GM19351 (cell line): ENCODE data around the gene EML5.
"Not testable (repeated sequence)": the region's sequence is repeated elsewhere in the genome, so short reads cannot be mapped to it uniquely, and the experiment has no call there.

ENCODE experiments used
- ATAC-seq: cut with Tn5 transposase; IDR thresholded peaks from one replicate; pipeline ENCODE4 v1.9.1; 2021; ENCODE audit warnings: mild to moderate bottlenecking, moderate library complexity; ENCODE audit not compliant: unreplicated experiment

The EML5 gene

GRCh38 chr14:88804035-88804434, 11.3 kb upstream of the EML5 start:
- ATAC-seq, result no peak

GRCh38 chr14:88802596-88802995, 9.8 kb upstream of the EML5 start:
- ATAC-seq, result no peak

- no peak for ATAC-seq
Measured at GRCh38 chr14:88799522-88799921, 6.8 kb upstream of the EML5 start.

- ATAC-seq, result no peak
Measured at GRCh38 chr14:88798156-88798555, 5.4 kb upstream of the EML5 start.

- no peak for ATAC-seq
Measured at GRCh38 chr14:88793259-88793625, 489 bp upstream of the EML5 start.

GRCh38 chr14:88791629-88792472, 902 bp downstream of the EML5 start:
- no peak for ATAC-seq

GRCh38 chr14:88791252-88791621, 1.5 kb downstream of the EML5 start:
- ATAC-seq, result no peak

- ATAC-seq, result no peak
Measured at GRCh38 chr14:88790501-88791251, 2.1 kb downstream of the EML5 start.

GRCh38 chr14:88789573-88789972, 3.2 kb downstream of the EML5 start:
- not testable (repeated sequence) for ATAC-seq

- ATAC-seq, result no peak
Measured at GRCh38 chr14:88786715-88787114, 6.0 kb downstream of the EML5 start.

GRCh38 chr14:88785911-88786310, 6.8 kb downstream of the EML5 start:
- ATAC-seq, result no peak

- no peak for ATAC-seq
Measured at GRCh38 chr14:88775532-88775931, 17.2 kb downstream of the EML5 start.

- ATAC-seq, result no peak
Measured at GRCh38 chr14:88770736-88771135, 22.0 kb downstream of the EML5 start.

GRCh38 chr14:88765130-88765529, 27.6 kb downstream of the EML5 start:
- ATAC-seq, result no peak

GRCh38 chr14:88753873-88754272, 38.9 kb downstream of the EML5 start:
- ATAC-seq, result no peak

GRCh38 chr14:88750945-88751344, 41.8 kb downstream of the EML5 start:
- ATAC-seq, result no peak

GRCh38 chr14:88750413-88750812, 42.3 kb downstream of the EML5 start:
- ATAC-seq, result no peak

- no peak for ATAC-seq
Measured at GRCh38 chr14:88749139-88749538, 43.6 kb downstream of the EML5 start.

- no peak for ATAC-seq
Measured at GRCh38 chr14:88748288-88748687, 44.5 kb downstream of the EML5 start.

GRCh38 chr14:88746052-88746451, 46.7 kb downstream of the EML5 start:
- ATAC-seq, result no peak

- ATAC-seq, result no peak
Measured at GRCh38 chr14:88737245-88737644, 55.5 kb downstream of the EML5 start.

- ATAC-seq, result no peak
Measured at GRCh38 chr14:88733121-88733520, 59.6 kb downstream of the EML5 start.
